Natural killer cell (primary cell): ENCODE measurements around the gene SLC2A13. TPM values are rescaled to one million over a fixed set of nuclear protein-coding genes. Genes with fewer than 3 reads are reported as not detected.

Experiments
- ATAC-seq, 3 donors: fragments of 150-1000 bp in 2 of 3; fragments of 200-7000 bp in 1 of 3; cut with Tn5 transposase; 1 replicate in 1 of 3; 2 replicates in 2 of 3; pipeline ENCODE4 v1.10.0; 2021; ENCODE audit warnings: mild to moderate bottlenecking in 2 of 3, moderate library complexity in 2 of 3
- DNase-seq, 2 donors: peaks; one replicate each; pipeline versions ENCODE4 v3.0.0 to v3.0.0-alpha.2; 2013 to 2021; ENCODE audit warnings: mixed read lengths in 1 of 2
- H3K27ac ChIP-seq: one replicate; pipeline ENCODE4 v1.5.1; 2013; ENCODE audit warnings: mild to moderate bottlenecking, low read length
- H3K27me3 ChIP-seq: one replicate; pipeline ENCODE4 v1.6.1; 2013; ENCODE audit warnings: low read length; ENCODE audit not compliant: control insufficient read depth, insufficient read depth
- H3K36me3 ChIP-seq: one replicate; pipeline ENCODE4 v1.6.1; 2013; ENCODE audit warnings: low read length; ENCODE audit not compliant: control insufficient read depth, insufficient read depth
- H3K4me1 ChIP-seq: one replicate; pipeline ENCODE4 v1.6.1; 2013; ENCODE audit warnings: low read length; ENCODE audit not compliant: control insufficient read depth, insufficient read depth
- H3K4me3 ChIP-seq: one replicate; pipeline ENCODE4 v1.5.1; 2013; ENCODE audit warnings: low read length
- H3K9me3 ChIP-seq: one replicate; pipeline ENCODE4 v1.6.1; 2013; ENCODE audit warnings: low read length; ENCODE audit not compliant: control insufficient read depth, insufficient read depth
- H3K27ac Mint-ChIP-seq, 2 donors: one replicate each; pipeline ENCODE4 v1.8.0; 2022; ENCODE audit warnings: mild to moderate bottlenecking in 2 of 2, mixed read lengths in 2 of 2, moderate library complexity in 1 of 2
- H3K27me3 Mint-ChIP-seq, 2 donors: one replicate each; pipeline ENCODE4 v1.8.0; 2022; ENCODE audit warnings: low read depth in 2 of 2, mixed read lengths in 2 of 2
- H3K36me3 Mint-ChIP-seq: one replicate; pipeline ENCODE4 v1.8.0; 2022; ENCODE audit warnings: mixed read lengths
- H3K4me1 Mint-ChIP-seq, 2 donors: one replicate each; pipeline ENCODE4 v1.8.0; 2022; ENCODE audit warnings: mixed read lengths in 2 of 2
- H3K4me3 Mint-ChIP-seq: one replicate; pipeline ENCODE4 v1.8.0; 2022; ENCODE audit warnings: mild to moderate bottlenecking, moderate library complexity, mixed read lengths
- H3K9me3 Mint-ChIP-seq, 2 donors: one replicate each; pipeline ENCODE4 v1.8.0; 2022; ENCODE audit warnings: mixed read lengths in 2 of 2
- WGBS: methylation state at CpG from one replicate; pipeline ENCODE4 v1.1.7; 2013; ENCODE audit warnings: missing lambda C conversion rate; ENCODE audit not compliant: insufficient coverage; 5-methylcytosine and 5-hydroxymethylcytosine counted together
- intact Hi-C: fragments of 100-400 bp; cut with micrococcal nuclease; formaldehyde crosslinking; loops from one replicate; pipeline ENCODE4 v1.14.2; 2022
- total RNA-seq, 4 donors: library from RNA; stranded (reverse); fragments of 120-200 nt in 1 of 4; gene quantifications; one replicate each; pipeline versions ENCODE4 v1.2.3 to v1.2.4, GENCODE V29; 2013 to 2022
- TF ChIP-seq, protein P1 (sequence below): fragments of 200-600 bp; IDR thresholded peaks from one replicate; pipeline ENCODE4 v1.8.0; 2022; ENCODE audit warnings: antibody characterized with exemption

Gene SLC2A13
- total RNA-seq, 3 donors from 2014 or later (not counting 1 experiment from before 2014, with no cell fraction given): 6.0 to 10.9 (median 8.7) TPM

DNA sequence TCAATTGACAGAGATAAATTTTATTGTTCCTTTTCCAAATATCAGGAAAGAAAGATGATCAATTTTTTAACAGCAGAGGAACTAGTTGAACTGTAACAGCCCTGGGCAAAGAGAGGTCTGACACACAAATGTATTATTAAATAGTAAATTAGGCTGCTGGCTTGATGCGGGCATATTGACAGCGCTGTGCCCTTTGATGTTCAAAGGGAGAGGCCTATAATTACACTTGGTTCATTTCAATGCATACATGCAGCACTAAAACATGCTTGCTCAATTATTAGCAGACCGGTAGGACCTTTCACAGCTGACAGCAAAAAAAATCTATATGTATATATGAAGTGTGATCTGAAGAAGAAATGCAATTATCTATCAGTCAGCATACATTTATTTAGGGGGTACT is 219.8 kb downstream of the SLC2A13 start:
- H3K4me1 Mint-ChIP-seq: no peaks in the 10 kb centered on the region
- no peak overlapping the region for H3K27ac Mint-ChIP-seq
- no peaks in the 10 kb centered on the region for H3K36me3 Mint-ChIP-seq
- Histone ChIP-seq H3K4me3 (no peak overlapping the region), H3K27me3 (no peaks in the 10 kb centered on the region), H3K4me1 (no peaks in the 10 kb centered on the region), H3K36me3 (no peaks in the 10 kb centered on the region), H3K9me3 (no peaks in the 10 kb centered on the region), H3K27ac (no peak overlapping the region)
- TF ChIP-seq, protein P1, sequence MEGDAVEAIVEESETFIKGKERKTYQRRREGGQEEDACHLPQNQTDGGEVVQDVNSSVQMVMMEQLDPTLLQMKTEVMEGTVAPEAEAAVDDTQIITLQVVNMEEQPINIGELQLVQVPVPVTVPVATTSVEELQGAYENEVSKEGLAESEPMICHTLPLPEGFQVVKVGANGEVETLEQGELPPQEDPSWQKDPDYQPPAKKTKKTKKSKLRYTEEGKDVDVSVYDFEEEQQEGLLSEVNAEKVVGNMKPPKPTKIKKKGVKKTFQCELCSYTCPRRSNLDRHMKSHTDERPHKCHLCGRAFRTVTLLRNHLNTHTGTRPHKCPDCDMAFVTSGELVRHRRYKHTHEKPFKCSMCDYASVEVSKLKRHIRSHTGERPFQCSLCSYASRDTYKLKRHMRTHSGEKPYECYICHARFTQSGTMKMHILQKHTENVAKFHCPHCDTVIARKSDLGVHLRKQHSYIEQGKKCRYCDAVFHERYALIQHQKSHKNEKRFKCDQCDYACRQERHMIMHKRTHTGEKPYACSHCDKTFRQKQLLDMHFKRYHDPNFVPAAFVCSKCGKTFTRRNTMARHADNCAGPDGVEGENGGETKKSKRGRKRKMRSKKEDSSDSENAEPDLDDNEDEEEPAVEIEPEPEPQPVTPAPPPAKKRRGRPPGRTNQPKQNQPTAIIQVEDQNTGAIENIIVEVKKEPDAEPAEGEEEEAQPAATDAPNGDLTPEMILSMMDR: no peak
- 100% methylated on average over 2 of the region's 3 CpGs for WGBS
- no peak for ATAC-seq
- H3K4me3 Mint-ChIP-seq: no peak overlapping the region
- peaks cover 0 to 6% of the 10 kb centered on the region in 2 donors for H3K9me3 Mint-ChIP-seq
- intact Hi-C loops: no loop called here
- H3K27me3 Mint-ChIP-seq: no peaks in the 10 kb centered on the region
- DNase-seq: no peak

DNA sequence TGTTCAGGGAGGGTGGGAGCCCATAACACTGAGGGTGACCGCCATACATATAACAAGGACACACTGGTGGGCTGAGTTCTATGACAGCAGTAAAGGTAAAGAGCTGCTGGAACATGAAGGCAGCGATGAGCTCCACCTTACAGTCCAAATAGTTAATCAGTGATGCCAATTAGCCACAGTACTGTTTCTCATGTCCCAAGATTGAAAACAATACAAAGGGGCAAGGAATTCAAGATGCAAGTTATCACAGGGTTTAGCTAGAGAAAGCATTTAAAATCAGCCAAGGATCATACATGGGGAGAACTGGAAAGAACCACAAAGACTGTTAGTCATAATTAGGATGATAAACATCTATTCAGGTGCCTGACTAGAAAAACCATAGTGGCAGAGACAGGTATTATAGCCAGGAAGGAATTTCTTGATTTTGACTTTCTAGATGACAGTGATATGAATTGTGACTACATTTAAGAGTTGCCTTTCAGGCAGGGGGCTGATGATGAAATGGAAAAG is 221.2 kb downstream of the SLC2A13 start:
- H3K4me1 ChIP-seq: no peaks in the 10 kb centered on the region
- DNase-seq (no peak), ATAC-seq (no peak)
- H3K4me3 Mint-ChIP-seq: no peak overlapping the region
- no peaks in the 10 kb centered on the region for H3K27me3 Mint-ChIP-seq
- H3K9me3 Mint-ChIP-seq: peaks cover 2 to 7% of the 10 kb centered on the region in 2 donors
- H3K36me3 Mint-ChIP-seq: no peaks in the 10 kb centered on the region
- no peaks in the 10 kb centered on the region for H3K4me1 Mint-ChIP-seq
- intact Hi-C loops: no loop called here
- H3K4me3 ChIP-seq: no peak overlapping the region
- WGBS: 97% methylated on average over 2 of the region's 2 CpGs
- no peak overlapping the region for H3K27ac ChIP-seq
- H3K27ac Mint-ChIP-seq: no peak overlapping the region
- H3K9me3 ChIP-seq: no peaks in the 10 kb centered on the region
- H3K36me3 ChIP-seq: no peaks in the 10 kb centered on the region
- TF ChIP-seq, protein P1: no peak
- no peaks in the 10 kb centered on the region for H3K27me3 ChIP-seq

DNA sequence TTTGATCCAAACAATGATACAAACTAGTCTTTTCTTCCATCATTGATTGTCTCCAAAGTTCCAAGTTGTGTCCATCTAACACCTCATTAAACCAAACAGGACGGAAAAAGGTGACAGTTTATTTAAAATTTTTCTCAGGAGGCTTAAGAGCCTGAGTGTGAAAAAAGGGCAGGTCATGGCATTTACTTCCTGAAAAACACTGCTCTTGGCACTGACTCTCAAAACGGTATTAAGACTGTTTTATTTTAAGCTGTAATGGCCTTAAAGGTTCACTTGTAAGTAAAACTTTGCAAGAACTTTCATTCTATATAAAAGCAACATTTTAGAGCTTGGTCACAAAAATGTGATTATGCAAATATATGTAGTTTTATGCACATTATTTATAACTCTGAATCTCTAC is 222.5 kb downstream of the SLC2A13 start:
- Histone ChIP-seq H3K9me3 (peaks cover 8% of the 10 kb centered on the region), H3K27me3 (no peaks in the 10 kb centered on the region), H3K27ac (no peak overlapping the region), H3K36me3 (no peaks in the 10 kb centered on the region), H3K4me3 (no peak overlapping the region), H3K4me1 (no peaks in the 10 kb centered on the region)
- Mint-ChIP-seq H3K36me3 (no peaks in the 10 kb centered on the region), H3K4me3 (no peak overlapping the region), H3K9me3 (peaks cover 2 to 7% of the 10 kb centered on the region in 2 donors), H3K4me1 (no peaks in the 10 kb centered on the region), H3K27ac (no peak overlapping the region), H3K27me3 (no peaks in the 10 kb centered on the region)
- TF ChIP-seq, protein P1: no peak
- intact Hi-C loops: no loop called here
- DNase-seq: no peak
- no CpG with 5 or more reads among the region's 2 CpGs for WGBS
- ATAC-seq: no peak

DNA sequence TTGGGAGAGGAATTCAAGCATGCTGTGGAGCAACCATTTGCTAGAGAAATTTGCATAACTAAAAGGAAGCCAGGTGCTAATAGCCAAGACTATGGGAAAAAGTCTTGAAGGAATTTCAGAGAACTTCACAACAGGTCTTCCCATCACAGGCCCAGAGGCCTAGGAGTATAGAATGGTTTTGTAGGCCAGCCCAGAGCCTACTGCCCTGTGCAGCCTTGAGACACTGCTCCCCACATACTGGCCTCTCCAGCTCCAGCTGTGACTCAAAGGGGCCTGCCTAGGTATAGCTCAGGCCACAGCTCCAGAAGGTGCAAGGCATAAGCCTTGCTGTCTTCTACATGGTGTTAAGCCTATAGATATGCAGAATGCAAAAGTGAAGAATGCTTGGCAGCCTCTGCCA is 227.1 kb downstream of the SLC2A13 start:
- TF ChIP-seq, protein P1: no peak
- H3K36me3 Mint-ChIP-seq: no peaks in the 10 kb centered on the region
- H3K27ac Mint-ChIP-seq: no peak overlapping the region
- H3K4me3 Mint-ChIP-seq: no peak overlapping the region
- Histone ChIP-seq H3K27ac (no peak overlapping the region), H3K4me3 (no peak overlapping the region), H3K36me3 (no peaks in the 10 kb centered on the region), H3K9me3 (peaks cover 12% of the 10 kb centered on the region), H3K4me1 (no peaks in the 10 kb centered on the region), H3K27me3 (no peaks in the 10 kb centered on the region)
- no peaks in the 10 kb centered on the region for H3K4me1 Mint-ChIP-seq
- H3K9me3 Mint-ChIP-seq: peaks cover 2 to 7% of the 10 kb centered on the region in 2 donors
- intact Hi-C loops: no loop called here
- no peaks in the 10 kb centered on the region for H3K27me3 Mint-ChIP-seq
- ATAC-seq (no peak), DNase-seq (no peak)
